GM21529 (cell line): ENCODE measurements around the gene LCP2.

Experiments used
- ATAC-seq: cut with Tn5 transposase; IDR thresholded peaks from one replicate; pipeline ENCODE4 v1.9.1; 2021; ENCODE audit not compliant: unreplicated experiment

The LCP2 gene

GRCh38 chr5:170316937-170317336, 19.4 kb upstream of the LCP2 start:
- ATAC-seq, result no peak

GRCh38 chr5:170315154-170315553, 17.6 kb upstream of the LCP2 start:
- ATAC-seq, result no peak

GRCh38 chr5:170314541-170315095, 17.0 kb upstream of the LCP2 start:
- ATAC-seq, result no peak

- no peak for ATAC-seq
Measured at GRCh38 chr5:170313816-170314215, 16.2 kb upstream of the LCP2 start.

GRCh38 chr5:170313344-170313743, 15.8 kb upstream of the LCP2 start:
- no peak for ATAC-seq

- ATAC-seq, result peak; percentile 81
Measured at GRCh38 chr5:170312666-170313065, 15.1 kb upstream of the LCP2 start.

GRCh38 chr5:170312301-170312595, 14.7 kb upstream of the LCP2 start:
- no peak for ATAC-seq

GRCh38 chr5:170311511-170312300, 14.1 kb upstream of the LCP2 start:
- no peak for ATAC-seq

- ATAC-seq, result no peak
Measured at GRCh38 chr5:170310256-170310926, 12.8 kb upstream of the LCP2 start.

GRCh38 chr5:170308686-170309085, 11.1 kb upstream of the LCP2 start:
- ATAC-seq, result no peak

- ATAC-seq, result no peak
Measured at GRCh38 chr5:170307575-170308465, 10.2 kb upstream of the LCP2 start.

GRCh38 chr5:170306381-170306831, 8.8 kb upstream of the LCP2 start:
- peak; percentile 60 for ATAC-seq

- no peak for ATAC-seq
Measured at GRCh38 chr5:170305646-170306025, 8.1 kb upstream of the LCP2 start.

- ATAC-seq, result no peak
Measured at GRCh38 chr5:170305016-170305645, 7.6 kb upstream of the LCP2 start.

- no peak for ATAC-seq
Measured at GRCh38 chr5:170303549-170303948, 6.0 kb upstream of the LCP2 start.

- ATAC-seq, result peak; percentile 89
Measured at GRCh38 chr5:170302653-170303501, 5.3 kb upstream of the LCP2 start.

- no peak for ATAC-seq
Measured at GRCh38 chr5:170301981-170302652, 4.5 kb upstream of the LCP2 start.

GRCh38 chr5:170301149-170301548, 3.6 kb upstream of the LCP2 start:
- ATAC-seq, result no peak

GRCh38 chr5:170300361-170301013, 2.9 kb upstream of the LCP2 start:
- ATAC-seq, result no peak
